ENCODE measurements around the gene STARD3NL.
"Not testable (repeated sequence)": the region's sequence is repeated elsewhere in the genome, so short reads cannot be mapped to it uniquely, and the experiment has no call there.

DNA sequence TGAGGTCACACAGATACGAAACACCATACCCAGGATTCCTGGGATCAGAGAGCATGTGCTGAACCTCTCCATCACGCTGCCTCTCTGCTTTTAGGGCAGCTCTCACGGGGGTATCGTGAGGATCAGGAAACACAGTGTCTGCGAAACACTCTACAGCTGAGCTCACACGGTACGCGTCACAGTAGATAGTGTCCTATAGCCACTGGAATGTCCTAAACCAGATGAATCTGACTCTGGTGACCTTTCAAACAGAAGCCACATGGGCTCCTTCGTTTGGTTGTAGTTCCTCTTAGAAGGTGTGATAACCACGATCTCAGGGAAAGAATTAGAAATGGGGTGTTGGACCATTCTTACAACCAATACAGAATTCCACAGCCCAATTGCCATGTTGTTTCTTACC, 61.1 kb downstream of the STARD3NL start:
- not testable (repeated sequence) for TF ChIP-seq FOS (IDR thresholded peaks at IDR 0.05; ENCODE audit: low read depth, low read length); POLR2A (IDR thresholded peaks at IDR 0.05; ENCODE audit: low read depth, low read length); MXI1 (IDR thresholded peaks at IDR 0.05; ENCODE audit: borderline replicate concordance, low read depth, low read length); NFE2L2 (IDR thresholded peaks at IDR 0.05; ENCODE audit: low read depth, low read length)
- TF ChIP-seq, protein P1, sequence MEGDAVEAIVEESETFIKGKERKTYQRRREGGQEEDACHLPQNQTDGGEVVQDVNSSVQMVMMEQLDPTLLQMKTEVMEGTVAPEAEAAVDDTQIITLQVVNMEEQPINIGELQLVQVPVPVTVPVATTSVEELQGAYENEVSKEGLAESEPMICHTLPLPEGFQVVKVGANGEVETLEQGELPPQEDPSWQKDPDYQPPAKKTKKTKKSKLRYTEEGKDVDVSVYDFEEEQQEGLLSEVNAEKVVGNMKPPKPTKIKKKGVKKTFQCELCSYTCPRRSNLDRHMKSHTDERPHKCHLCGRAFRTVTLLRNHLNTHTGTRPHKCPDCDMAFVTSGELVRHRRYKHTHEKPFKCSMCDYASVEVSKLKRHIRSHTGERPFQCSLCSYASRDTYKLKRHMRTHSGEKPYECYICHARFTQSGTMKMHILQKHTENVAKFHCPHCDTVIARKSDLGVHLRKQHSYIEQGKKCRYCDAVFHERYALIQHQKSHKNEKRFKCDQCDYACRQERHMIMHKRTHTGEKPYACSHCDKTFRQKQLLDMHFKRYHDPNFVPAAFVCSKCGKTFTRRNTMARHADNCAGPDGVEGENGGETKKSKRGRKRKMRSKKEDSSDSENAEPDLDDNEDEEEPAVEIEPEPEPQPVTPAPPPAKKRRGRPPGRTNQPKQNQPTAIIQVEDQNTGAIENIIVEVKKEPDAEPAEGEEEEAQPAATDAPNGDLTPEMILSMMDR (conservative IDR thresholded peaks at IDR 0.05; ENCODE audit: low read depth, low read length) = not testable (repeated sequence)

Measured in IMR-90 (cell line).